Activated CD4-positive, alpha-beta memory T cell treated with anti-CD3 and anti-CD28 coated beads for 36 hours (primary cell): Measurements from ENCODE around the gene TERB2. TPM values are rescaled to one million over a fixed set of nuclear protein-coding genes. Genes with fewer than 3 reads are reported as not detected.
"Not testable (repeated sequence)": the region's sequence is repeated elsewhere in the genome, so short reads cannot be mapped to it uniquely, and the experiment has no call there.

Source experiments
- CTCF ChIA-PET: fragments of 350-600 bp; sonication (Branson Sonifier 250); formaldehyde crosslinking; loops from one replicate; lab custom pipeline; 2021; ENCODE audit warnings: antibody characterized with exemption, inconsistent platforms; lab: Charles Lee
- POLR2A ChIA-PET: fragments of 350-600 bp; sonication (Branson Sonifier 250); formaldehyde crosslinking; loops from one replicate; lab custom pipeline; 2021; ENCODE audit warnings: antibody characterized with exemption; lab: Charles Lee
- DNase-seq: peaks from one replicate; pipeline ENCODE4 v3.0.0-alpha.2; 2020
- H3K27ac Mint-ChIP-seq: one replicate; pipeline ENCODE4 v1.8.0; 2021; ENCODE audit warnings: mixed read lengths
- H3K27me3 Mint-ChIP-seq: one replicate; pipeline ENCODE4 v1.8.0; 2021; ENCODE audit warnings: mixed read lengths
- H3K36me3 Mint-ChIP-seq: one replicate; pipeline ENCODE4 v1.8.0; 2021; ENCODE audit warnings: mixed read lengths
- H3K4me1 Mint-ChIP-seq: one replicate; pipeline ENCODE4 v1.8.0; 2021; ENCODE audit warnings: low read depth, mixed read lengths
- H3K4me3 Mint-ChIP-seq: one replicate; pipeline ENCODE4 v1.8.0; 2021; ENCODE audit warnings: mild to moderate bottlenecking, mixed read lengths
- H3K9me3 Mint-ChIP-seq: one replicate; pipeline ENCODE4 v1.8.0; 2021; ENCODE audit warnings: mixed read lengths
- intact Hi-C: fragments of 100-400 bp; cut with micrococcal nuclease; formaldehyde crosslinking; loops from one replicate; pipeline ENCODE4 v1.15.1; 2023
- total RNA-seq, 2 experiments: library from RNA; stranded (reverse); gene quantifications; one replicate each; pipeline ENCODE4 v1.2.3, GENCODE V29; 2021

The TERB2 gene
- total RNA-seq, 2 experiments from 2014 or later: not detected

DNA sequence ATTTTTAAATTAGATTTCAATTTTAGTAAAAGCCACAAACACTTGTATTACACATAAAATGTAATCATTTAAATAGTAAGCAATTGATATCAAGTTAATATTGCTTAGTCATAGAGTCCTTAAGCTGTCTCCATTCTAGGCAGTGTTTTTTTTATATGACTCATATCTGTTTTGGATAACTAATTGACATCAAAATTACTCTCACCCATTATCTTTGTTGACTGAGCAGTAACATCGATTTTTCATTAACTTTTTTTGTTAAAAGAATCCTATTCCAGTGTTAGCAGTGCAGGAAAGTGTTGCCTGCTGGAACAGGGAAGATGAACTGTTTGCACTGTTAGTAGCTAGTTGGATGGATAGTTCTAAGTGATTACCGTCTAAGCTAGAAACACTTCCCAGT lies 21.3 kb downstream of the TERB2 start:
- H3K4me3 Mint-ChIP-seq, H3K4me1 Mint-ChIP-seq, POLR2A ChIA-PET, CTCF ChIA-PET, H3K27me3 Mint-ChIP-seq, H3K36me3 Mint-ChIP-seq, H3K27ac Mint-ChIP-seq, intact Hi-C loops, DNase-seq, H3K9me3 Mint-ChIP-seq: not testable (repeated sequence)

DNA sequence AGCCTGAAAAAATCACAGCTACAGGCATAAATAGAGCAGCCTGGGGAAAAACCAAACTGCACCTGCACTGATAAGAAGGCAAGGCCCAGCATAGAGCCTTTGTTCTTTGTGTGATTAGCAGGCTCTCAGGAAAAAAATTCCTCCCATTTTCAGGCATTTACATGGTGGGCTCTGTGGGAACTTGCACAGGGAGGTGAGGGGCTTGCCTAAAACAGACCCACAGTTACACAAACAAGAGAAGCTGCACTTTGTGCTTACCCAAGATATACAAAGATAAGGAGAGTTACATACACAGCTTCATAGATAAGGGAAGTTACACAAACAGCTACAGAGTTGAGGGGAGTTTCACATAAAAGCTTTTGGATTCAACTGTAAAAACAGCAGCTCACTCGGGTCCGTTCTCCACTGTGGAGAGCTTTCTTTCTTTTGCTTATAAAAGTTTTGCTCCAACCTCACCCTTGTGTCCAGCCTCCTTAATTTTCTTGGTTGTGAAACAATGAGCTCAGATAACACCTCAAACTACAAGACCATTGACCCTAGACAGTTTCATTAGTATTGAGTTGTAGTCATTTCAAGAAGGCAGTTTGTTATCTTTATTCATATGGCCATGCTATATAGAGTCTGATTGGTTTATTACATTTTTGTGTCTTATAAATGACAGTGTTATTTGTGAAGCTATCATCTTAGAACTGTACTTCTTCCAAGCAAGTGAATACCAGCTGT lies 23.3 kb downstream of the TERB2 start:
- DNase-seq, H3K27ac Mint-ChIP-seq, H3K4me1 Mint-ChIP-seq, intact Hi-C loops, H3K4me3 Mint-ChIP-seq, CTCF ChIA-PET, H3K9me3 Mint-ChIP-seq, H3K27me3 Mint-ChIP-seq, H3K36me3 Mint-ChIP-seq: not testable (repeated sequence)
- POLR2A ChIA-PET: interaction anchor here (0.6 kb wide), 1 partner anchor 97 kb away, joined by 3 read pairs; no protein-coding TSS in a partner anchor

DNA sequence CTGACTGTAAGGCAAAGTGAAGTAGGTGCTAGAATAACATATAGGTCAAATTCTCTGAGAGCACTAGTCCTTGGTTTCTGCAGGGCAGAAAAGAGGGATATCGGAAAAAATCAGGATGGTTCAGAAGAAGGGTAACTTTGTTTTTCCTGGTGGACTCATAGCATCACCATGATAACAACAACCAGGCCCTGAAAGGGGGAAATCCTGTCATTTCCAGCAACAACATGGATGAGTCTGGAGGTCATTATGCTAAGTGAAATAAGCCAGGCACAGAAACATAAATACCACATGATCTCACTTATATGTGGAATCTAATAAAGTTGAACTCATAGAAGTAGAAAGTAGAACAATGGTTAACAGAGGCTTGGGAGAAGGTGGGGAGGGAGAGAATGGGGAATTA lies 27.7 kb downstream of the TERB2 start:
- H3K27ac Mint-ChIP-seq, H3K27me3 Mint-ChIP-seq, POLR2A ChIA-PET, H3K36me3 Mint-ChIP-seq, H3K4me3 Mint-ChIP-seq, intact Hi-C loops, CTCF ChIA-PET, DNase-seq, H3K9me3 Mint-ChIP-seq: not testable (repeated sequence)
- H3K4me1 Mint-ChIP-seq: peaks cover 13% of the 10 kb centered on the region

DNA sequence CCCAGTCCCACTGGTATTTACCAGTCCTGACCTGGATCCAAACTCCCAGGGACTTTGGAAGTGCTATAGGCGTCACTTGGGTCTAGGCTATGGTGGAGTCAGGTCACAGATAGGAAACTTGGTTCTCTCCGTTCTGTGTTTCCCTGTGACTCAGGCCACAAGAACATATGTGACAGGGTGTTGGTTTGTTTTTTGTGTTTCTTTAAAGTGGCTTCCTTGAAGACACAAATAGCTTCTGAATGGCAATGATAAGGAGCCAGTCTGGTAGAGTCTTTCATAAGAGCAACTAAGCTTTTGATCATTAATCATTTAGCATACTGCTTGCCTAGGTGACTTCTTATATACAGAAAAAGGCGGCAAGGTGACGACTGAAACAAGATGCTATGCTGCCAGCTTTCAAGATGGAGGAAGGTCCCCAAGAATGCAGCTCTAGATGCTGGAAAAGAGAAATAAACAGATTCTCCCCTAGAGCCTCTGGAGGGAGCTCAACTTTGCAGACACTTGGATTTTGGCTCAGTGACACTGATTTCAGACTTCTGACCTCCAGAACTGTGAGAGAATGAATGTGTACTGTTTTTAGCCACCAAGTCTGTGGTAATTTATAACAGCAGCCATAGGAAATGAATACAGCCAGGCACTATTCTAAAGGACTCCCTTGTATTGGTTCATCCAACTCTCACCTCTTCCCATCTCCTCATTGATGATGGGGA lies 30.0 kb downstream of the TERB2 start:
- H3K36me3 Mint-ChIP-seq, H3K27ac Mint-ChIP-seq, DNase-seq, H3K9me3 Mint-ChIP-seq, intact Hi-C loops, POLR2A ChIA-PET, CTCF ChIA-PET, H3K4me3 Mint-ChIP-seq: not testable (repeated sequence)
- Mint-ChIP-seq H3K27me3 (peaks cover 10% of the 10 kb centered on the region), H3K4me1 (peaks cover 13% of the 10 kb centered on the region)

DNA sequence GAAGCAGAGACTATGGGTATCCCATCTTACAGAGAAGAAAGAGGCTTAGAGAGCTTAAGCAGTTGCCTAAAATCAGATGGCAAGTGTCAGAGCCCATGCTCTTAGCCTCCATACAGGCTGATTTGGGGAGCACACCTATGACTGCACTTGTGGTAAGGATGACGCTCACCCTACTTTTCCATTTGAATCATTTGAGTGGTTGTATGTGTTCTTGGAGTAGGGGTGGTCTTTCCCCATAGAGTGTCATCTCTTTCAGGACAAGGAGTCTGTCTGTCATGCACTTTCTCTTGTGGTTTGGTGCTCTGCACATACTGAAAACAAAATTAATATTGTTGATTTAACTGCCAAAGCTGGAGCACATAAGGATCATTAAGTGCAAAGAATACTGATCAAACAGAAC lies 31.2 kb downstream of the TERB2 start:
- CTCF ChIA-PET, POLR2A ChIA-PET, H3K36me3 Mint-ChIP-seq, intact Hi-C loops, H3K27me3 Mint-ChIP-seq, H3K4me3 Mint-ChIP-seq, H3K9me3 Mint-ChIP-seq, H3K27ac Mint-ChIP-seq: not testable (repeated sequence)
- DNase-seq: peak; percentile 20
- H3K4me1 Mint-ChIP-seq: peaks cover 13% of the 10 kb centered on the region

DNA sequence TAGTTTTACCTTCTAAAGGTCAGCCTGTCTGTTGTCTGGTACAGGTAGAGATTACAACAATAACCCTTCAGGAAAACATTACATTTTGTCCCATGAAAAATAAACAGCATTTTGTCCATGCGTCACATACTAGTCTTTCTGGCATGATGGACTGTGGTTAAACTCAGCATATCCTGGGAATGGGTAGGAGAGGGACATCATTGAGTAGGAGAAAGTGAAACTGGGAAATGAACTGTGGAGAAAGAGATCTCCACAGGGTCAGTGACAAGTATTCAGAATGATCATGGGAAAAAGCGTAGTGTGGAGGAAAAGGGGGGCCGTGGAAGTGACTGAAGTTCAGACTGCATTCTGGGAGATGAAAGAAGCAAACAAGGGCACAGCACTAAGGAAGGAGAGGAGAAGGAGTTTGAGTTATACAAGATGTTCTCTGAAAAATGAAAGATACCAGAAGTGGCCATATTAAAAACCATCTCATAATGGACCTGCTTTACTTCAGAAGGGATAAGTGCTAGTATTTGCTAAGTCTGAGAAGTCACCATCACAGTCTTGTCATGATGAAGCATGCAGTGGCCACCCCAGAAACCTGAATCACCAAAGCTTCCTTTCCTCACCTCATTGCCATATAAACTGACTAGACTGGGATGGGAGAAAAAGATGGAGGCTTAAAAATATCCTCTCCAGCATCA lies 31.8 kb downstream of the TERB2 start:
- H3K9me3 Mint-ChIP-seq, DNase-seq, intact Hi-C loops, CTCF ChIA-PET, H3K27ac Mint-ChIP-seq, H3K4me3 Mint-ChIP-seq, POLR2A ChIA-PET, H3K36me3 Mint-ChIP-seq: not testable (repeated sequence)
- H3K27me3 Mint-ChIP-seq: peaks cover 11% of the 10 kb centered on the region
- peaks cover 11% of the 10 kb centered on the region for H3K4me1 Mint-ChIP-seq

DNA sequence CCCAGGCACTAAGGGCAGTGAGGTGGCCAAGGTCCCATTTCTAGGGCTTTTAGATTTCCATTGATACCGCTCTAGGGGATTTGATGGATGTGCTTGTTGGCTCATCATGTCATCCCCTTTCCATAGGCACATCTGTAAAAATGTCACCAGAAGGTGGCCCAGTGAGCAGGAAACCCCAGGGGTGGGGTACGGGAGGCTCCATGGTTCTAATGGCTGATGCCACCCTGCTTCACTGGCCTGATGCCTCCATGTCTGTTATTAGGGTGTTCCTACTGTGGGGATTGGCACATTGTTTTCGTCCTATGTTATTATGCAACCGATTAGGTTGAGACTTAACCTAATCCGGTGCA lies 32.4 kb downstream of the TERB2 start:
- H3K27ac Mint-ChIP-seq, POLR2A ChIA-PET, H3K4me3 Mint-ChIP-seq, H3K36me3 Mint-ChIP-seq, DNase-seq, H3K9me3 Mint-ChIP-seq, intact Hi-C loops, CTCF ChIA-PET: not testable (repeated sequence)
- Mint-ChIP-seq H3K4me1 (peaks cover 11% of the 10 kb centered on the region), H3K27me3 (peaks cover 11% of the 10 kb centered on the region)

DNA sequence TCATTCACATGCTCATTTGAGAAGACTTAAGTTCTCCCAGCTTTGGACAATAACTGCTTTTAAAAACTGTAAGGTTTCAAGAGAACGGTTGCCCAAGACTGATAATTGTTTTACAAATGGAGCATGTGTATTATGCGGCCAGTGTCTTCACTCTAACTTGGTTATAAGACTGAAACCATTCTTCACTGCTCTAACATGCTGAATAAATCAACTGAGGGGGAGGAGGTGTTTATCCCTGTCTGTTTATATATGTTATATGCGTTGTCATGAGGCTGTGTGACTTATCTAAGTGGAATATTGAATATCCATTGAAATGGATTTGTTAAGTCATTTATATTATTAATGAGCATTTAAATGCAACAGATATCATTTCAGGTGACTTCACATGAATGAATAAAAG lies 41.1 kb downstream of the TERB2 start:
- CTCF ChIA-PET, DNase-seq, intact Hi-C loops, H3K9me3 Mint-ChIP-seq, H3K27me3 Mint-ChIP-seq, H3K4me1 Mint-ChIP-seq, H3K36me3 Mint-ChIP-seq, POLR2A ChIA-PET, H3K27ac Mint-ChIP-seq, H3K4me3 Mint-ChIP-seq: not testable (repeated sequence)

DNA sequence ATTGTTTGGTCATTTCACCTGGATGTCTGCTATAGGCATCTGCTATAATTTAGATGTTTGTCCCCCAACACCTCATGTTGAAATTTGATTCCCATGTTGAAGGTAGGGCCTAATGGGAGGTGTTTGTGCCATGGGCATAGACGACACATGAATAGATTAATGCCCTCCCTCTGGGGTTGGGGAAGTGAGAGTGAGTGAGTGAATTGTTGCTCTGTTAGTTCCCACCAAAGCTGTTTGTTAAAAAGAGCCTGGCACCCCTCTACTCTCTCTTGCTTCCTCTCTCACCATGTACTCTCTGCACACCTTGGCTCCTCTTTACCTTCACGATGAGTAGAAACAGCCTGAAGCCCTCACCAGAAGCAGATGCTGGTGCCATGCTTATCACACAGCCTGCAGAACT lies 42.6 kb downstream of the TERB2 start:
- H3K4me1 Mint-ChIP-seq: no peaks in the 10 kb centered on the region
- no peaks in the 10 kb centered on the region for H3K27me3 Mint-ChIP-seq
- no peak for DNase-seq
- no peak overlapping the region for H3K4me3 Mint-ChIP-seq
- intact Hi-C loops: no loop called here
- H3K36me3 Mint-ChIP-seq: no peaks in the 10 kb centered on the region
- H3K27ac Mint-ChIP-seq: no peak overlapping the region
- H3K9me3 Mint-ChIP-seq: no peaks in the 10 kb centered on the region
- ChIA-PET POLR2A (no interaction called here), CTCF (no interaction called here)

DNA sequence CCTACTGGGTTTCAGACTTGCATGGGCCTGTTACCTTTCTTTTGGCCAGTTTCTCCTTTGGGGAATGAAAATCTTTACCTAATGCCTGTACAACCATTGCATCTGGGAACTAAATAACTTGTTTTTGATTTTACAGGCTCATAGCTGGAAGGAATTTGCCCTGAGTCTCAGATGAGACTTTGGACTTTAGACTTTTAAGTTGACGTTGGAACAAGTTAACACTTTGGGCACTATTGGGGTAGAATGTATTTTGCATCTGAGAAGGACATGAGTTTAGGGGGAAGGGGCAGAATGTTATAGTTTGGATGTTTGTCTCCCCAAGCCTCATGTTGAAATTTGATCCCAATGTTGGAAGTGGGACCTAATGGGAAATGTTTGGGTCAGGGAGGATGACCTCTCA lies 44.7 kb downstream of the TERB2 start:
- H3K9me3 Mint-ChIP-seq, H3K27ac Mint-ChIP-seq, H3K4me3 Mint-ChIP-seq, POLR2A ChIA-PET, H3K27me3 Mint-ChIP-seq, DNase-seq, intact Hi-C loops, H3K36me3 Mint-ChIP-seq, H3K4me1 Mint-ChIP-seq, CTCF ChIA-PET: not testable (repeated sequence)

DNA sequence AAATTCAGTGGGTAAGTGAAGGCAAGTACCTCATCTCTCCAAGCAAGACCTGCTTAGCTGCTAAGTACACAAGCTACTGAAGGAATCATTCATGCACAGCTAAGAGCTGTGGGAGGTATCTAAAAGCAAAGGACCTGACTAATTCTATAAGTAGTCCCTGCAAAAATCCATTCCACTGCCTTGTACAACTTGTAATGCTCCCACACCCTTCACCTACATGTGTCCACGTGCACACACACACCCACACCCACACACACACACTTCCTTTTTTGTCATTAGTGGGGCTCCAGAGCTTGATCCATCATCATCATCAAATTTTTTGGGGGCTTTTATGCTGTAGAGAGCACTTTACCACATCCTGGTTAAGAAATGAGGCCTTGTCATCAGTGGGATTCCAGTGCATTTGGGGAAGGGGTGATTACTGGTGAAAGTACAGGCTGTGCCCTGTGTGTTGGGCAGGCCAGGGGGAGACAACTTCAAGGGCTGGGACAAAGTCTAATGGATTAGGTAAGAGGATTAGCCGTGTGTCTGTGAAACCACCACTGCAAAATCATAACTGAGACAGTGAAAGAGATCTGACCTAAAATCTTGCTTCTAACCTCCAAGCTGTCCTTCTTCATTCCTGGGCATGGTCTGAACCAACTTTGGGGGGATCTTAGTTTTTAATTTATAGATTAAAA lies 47.4 kb downstream of the TERB2 start:
- peaks cover 13% of the 10 kb centered on the region for H3K9me3 Mint-ChIP-seq
- H3K27me3 Mint-ChIP-seq, H3K27ac Mint-ChIP-seq, H3K4me3 Mint-ChIP-seq, POLR2A ChIA-PET, H3K4me1 Mint-ChIP-seq, intact Hi-C loops, CTCF ChIA-PET, DNase-seq, H3K36me3 Mint-ChIP-seq: not testable (repeated sequence)

DNA sequence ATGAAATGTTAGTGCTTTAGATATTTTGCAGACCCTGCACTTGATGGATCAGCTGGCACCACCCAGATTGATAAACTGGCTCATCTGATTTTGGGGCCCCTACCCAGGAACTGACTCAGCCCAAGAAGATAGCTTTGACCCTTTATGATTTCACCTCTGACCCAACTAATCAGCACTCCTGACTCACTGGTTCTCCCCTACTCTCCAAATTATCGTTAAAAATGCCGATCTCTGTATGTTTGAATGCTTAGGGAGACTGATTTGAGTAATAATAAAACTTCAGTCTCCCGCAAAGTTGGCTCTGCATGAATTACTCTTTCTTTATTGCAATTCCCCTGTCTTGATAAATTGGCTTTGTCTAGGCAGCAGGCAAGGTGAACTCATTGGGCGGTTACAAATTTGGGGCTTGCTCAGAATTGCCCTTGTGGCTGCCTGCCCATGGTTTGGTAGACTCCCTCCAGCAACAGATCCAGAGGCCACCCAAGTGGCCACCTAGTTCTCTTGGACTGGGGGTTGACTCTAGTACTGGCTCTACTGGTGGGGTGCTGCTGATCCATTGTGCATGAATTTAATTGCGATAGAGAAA lies 48.2 kb downstream of the TERB2 start:
- CTCF ChIA-PET: not testable (repeated sequence)

More for the DNA sequence above, 48.2 kb downstream of the TERB2 start:
- POLR2A ChIA-PET, H3K27ac Mint-ChIP-seq, H3K4me1 Mint-ChIP-seq, H3K27me3 Mint-ChIP-seq, H3K36me3 Mint-ChIP-seq, intact Hi-C loops, H3K4me3 Mint-ChIP-seq, DNase-seq: not testable (repeated sequence)
- peaks cover 13% of the 10 kb centered on the region for H3K9me3 Mint-ChIP-seq
